HG03066 (cell line): Measurements from ENCODE around the gene OGFR.

ENCODE experiments used
- ATAC-seq: cut with Tn5 transposase; IDR thresholded peaks from one replicate; pipeline ENCODE4 v1.9.1; 2021; ENCODE audit warnings: low read depth; ENCODE audit not compliant: unreplicated experiment

The OGFR gene

DNA sequence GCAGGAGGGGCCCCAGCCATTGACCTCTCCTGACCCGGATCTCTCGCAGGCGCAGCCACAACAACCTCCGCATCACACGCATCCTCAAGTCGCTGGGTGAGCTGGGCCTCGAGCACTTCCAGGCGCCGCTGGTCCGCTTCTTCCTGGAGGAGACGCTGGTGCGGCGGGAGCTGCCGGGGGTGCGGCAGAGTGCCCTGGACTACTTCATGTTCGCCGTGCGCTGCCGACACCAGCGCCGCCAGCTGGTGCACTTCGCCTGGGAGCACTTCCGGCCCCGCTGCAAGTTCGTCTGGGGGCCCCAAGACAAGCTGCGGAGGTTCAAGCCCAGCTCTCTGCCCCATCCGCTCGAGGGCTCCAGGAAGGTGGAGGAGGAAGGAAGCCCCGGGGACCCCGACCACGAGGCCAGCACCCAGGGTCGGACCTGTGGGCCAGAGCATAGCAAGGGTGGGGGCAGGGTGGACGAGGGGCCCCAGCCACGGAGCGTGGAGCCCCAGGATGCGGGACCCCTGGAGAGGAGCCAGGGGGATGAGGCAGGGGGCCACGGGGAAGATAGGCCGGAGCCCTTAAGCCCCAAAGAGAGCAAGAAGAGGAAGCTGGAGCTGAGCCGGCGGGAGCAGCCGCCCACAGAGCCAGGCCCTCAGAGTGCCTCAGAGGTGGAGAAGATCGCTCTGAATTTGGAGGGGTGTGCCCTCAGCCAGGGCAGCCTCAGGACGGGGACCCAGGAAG is 7.7 kb downstream of the OGFR start:
- ATAC-seq, result no peak

DNA sequence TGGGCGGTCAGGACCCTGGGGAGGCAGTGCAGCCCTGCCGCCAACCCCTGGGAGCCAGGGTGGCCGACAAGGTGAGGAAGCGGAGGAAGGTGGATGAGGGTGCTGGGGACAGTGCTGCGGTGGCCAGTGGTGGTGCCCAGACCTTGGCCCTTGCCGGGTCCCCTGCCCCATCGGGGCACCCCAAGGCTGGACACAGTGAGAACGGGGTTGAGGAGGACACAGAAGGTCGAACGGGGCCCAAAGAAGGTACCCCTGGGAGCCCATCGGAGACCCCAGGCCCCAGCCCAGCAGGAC is 8.2 kb downstream of the OGFR start:
- no peak for ATAC-seq

DNA sequence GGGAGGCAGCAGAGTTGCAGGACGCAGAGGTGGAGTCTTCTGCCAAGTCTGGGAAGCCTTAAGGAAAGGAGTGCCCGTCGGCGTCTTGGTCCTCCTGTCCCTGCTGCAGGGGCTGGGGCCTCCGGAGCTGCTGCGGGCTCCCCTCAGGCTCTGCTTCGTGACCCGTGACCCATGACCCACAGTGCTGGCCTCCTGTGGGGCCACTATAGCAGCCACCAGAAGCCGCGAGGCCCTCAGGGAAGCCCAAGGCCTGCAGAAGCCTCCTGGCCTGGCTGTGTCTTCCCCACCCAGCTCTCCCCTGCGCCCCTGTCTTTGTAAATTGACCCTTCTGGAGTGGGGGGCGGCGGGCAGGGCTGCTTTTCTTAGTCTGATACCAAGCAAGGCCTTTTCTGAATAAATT is 9.0 kb downstream of the OGFR start:
- no peak for ATAC-seq

DNA sequence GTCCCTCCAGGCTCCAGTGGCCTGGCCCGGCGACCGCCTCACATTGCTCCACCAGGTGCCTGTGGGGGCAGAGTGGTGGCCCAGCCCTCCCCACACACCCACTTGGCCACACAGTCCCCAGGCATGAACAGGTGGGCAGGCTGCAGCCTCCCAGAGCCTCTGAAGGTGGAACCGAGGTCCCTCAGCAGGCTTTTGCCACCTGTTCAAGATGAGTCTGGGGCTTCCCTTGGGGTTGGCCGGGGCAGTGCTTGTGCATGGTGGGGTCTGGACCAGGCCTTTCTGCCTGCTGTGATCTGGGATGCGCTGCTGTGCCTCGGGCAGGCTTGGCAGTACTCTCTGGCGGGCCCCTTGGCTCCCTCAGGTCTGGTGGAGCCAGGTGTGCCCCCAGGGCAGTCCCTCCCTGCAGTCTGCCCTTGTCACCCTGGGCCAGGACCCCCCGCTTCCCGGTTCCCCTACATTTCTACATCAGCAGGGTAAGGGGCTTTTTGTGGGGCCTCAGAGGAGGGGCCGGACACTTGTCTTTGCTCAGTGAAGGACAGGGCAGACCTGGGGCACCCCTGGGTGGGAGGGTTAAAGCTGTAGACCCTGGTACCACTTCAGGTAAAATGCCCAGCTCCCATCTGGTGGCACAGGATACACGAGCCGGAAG is 9.5 kb downstream of the OGFR start:
- no peak for ATAC-seq

DNA sequence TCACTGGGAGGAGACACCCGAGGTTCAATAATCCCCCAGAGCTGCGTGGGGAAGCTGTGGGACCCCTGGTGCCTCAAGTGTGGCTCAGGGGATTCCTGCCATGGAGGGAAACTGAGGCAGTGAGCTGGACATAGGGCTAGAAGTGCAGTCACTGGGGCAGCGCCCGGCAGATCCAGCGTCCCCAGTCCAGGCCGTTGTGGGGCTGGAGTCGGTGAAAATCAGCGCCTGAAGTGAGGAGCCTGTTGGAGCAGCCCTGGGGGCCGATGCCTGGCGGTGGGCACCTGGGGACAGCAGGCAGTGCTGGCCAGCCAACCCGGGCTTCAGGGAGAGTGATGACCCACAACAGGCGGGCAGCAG is 10.1 kb downstream of the OGFR start:
- ATAC-seq, result no peak

DNA sequence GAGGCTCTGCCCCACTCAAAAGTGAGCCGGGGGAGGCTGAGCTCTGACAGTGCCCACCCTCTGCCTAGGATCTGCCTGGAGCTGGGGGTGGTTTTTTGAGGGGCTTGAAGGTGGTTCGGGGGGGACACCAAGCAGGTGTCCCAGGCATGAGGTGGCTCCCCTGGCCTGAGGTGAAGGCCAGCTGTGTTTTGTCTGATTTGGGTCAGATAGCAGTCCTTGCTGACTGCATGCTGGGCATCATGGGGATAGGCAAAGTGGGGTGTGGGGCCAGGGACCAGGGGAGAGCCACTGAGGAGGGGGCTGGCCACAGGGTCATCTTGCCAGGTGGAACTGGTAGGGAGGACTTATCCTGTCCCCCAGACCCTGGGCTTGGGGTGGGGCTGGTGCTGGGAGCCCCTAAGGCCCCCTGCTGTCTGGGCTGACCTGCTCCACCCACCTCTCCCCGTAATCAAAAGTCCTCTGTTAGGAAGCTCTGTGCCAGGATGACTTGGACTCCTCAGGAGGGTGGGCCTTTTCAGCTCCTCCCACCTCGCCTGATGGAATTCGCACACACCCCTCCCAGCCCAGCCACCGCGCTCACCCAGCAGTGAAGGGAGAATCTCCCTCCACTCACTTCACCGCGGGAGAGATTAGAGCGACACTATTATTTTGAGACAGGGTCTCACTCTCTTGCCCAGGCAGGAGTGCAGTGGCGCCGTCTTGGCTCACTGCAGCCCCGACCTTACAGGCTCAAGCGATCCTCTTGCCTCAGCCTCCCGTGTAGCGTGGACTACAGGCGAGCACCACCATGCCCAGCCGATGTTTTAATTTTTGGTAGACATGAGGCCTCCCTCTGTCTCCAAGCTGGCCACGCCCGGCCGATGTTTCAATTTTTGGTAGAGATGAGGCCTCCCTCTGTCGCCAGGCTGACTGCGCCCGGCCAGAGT is 10.7 kb downstream of the OGFR start:
- ATAC-seq, result no peak

DNA sequence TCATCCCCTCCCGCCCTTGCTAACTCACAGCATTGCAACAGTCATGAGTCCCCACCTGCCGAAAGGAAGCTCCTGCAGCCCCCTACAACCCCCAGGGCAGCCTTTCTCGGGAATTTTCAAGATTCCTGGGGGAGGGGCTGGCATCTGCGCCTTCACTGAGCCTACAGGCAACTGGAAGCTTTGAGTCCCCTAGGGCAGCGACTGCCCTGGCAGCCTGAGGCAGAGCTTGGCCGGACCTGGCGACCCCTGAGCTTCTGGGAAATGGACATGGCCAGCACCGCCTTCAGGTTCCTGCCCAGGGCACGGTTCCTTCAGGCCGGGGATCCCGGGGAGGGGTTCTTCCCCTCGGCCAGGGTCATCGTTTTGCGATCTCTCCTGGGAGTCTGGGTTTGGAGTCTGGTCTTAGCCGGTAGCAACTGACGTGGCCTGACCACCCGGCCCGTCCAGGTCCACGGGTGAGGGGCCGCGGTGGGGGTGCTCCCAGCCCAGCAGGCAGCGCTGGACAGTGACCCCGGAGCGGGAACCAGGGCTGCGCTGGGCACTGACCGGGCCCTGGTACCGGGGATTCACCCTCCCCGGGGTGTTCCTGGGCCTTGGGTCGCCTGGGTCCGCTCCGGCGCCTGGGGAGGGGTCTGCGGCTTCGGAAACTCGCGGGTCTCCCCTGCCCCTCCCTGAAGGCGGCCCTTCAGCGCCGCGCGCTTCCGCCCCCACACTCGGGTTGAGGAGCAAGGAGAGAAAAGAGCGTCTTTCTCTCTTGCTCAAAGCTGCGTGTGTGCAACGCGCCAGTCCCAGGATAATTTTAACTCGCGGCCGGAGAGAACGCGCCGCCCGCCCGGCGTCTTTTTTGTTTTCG is 11.6 kb downstream of the OGFR start:
- no peak for ATAC-seq

DNA sequence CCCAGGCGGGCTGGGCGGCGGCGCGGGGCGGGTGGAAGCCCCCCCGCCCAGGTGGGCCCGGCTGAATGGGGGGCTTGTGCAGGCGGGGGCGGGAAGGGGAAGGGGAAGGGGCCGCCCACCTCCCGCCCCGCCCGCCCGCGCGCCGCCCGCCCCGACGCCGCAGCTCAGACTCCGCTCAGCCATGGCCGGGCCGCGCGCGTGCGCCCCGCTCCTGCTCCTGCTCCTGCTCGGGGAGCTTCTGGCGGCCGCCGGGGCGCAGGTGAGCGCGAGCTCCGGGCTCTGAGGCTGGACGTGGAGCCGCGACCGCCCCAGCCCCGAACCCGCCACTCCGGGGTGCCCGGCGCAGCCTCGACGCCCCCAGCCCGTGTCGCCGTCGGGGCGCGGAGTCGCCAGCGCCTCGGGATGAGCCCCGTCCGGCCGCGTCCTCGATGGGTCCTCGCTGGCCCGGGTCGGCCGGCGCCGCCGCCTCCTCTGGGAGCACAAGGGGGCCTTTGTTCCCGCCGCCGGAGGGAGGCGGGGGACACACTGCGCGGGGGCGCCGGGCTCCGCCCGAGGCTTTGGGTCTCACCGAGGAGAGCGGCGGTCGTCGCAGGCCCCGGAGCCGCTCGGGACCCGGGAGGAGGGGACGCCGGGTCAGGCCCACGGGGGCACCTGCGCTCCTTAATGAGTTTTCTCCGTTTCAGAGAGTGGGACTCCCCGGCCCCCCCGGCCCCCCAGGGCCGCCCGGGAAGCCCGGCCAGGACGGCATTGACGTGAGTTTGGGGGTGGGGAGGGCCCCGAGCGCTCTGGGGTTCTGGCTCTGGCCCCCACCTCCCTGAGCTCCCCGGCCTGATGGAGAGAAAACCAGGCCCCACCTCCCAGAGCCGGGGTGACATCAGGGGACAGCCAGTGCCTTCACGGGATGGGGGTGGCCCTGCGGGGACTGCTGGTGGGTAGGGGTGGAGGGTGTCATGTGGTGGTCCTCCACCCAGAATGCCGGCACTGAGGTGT is 12.5 kb downstream of the OGFR start, which contains the start of gene COL9A3:
Gene COL9A3 (plus strand): TSS at position 167 of the 990 bp plus-strand sequence. CDS start 15 bp downstream, at position 182.
- ATAC-seq, result no peak

DNA sequence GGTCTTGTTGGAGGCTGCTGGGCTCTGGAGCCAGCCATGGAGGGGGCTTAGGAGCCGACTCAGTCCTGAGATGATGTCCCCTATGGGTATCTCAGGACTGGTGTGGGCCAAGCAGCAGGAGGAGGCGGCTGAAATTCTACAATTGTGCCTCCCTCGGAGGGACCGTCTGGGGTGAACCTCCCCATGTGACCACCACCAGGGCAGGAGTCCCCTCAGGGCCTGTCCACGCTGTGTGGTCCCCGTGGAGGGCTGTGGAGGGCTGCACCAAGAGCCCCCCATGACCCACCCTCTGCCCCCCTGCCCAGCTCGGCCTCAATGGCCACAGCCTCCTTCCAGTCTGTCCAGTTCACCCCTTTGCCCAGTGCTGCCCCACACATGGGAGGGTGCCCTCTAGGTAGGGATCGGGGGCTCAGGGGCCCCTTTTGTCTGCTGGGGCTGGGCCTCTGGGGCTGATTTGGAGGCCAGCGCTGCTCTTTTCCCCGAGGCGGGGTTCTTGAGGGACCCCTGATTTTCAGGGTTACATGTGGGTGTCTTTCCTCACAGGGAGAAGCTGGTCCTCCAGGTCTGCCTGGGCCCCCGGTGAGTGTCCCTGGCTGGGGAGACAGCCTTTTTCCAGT is 13.4 kb downstream of the OGFR start:
- no peak for ATAC-seq

DNA sequence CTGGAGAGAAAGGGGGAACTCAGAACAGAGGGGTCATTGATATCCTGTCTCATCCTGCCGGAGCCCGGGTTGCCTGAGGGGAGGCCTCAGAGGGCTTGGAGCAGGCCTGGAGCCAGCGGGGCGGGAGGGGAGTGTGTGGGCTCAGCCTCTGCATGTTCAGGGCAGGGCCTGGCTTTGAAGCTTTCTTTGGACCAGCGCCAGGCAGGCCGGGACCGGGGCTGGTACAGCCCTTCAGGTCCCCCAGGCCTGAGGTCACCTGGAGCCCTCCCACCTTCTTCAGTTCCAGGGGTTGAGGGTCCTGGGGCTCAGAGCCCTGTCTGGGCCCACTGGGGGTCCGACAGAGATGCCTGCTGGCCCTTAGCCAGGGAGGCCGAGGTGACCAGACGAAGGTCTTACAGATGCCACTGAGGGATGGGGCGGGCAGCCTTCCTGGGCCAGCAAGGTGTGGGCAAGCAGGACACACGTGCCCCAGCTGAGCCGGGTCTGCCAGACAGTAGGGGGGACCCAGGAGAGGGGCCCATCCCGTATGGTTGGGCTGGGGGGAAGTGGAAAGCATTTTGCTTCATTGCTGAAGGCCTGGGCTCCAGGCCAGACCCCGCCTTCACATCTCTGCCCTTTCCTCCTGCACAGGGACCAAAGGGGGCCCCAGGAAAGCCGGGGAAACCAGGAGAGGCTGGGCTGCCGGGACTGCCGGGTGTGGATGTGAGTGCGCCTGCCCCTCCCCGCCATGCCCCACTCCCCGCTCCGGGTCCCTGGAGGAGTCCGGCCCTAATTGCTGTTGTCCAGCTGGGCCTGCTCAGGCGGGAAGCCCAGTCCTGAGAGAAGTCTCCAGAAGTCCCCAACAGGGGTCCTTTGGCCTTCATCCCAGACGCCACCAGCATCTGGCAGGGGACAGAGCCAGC is 14.2 kb downstream of the OGFR start:
- no peak for ATAC-seq

DNA sequence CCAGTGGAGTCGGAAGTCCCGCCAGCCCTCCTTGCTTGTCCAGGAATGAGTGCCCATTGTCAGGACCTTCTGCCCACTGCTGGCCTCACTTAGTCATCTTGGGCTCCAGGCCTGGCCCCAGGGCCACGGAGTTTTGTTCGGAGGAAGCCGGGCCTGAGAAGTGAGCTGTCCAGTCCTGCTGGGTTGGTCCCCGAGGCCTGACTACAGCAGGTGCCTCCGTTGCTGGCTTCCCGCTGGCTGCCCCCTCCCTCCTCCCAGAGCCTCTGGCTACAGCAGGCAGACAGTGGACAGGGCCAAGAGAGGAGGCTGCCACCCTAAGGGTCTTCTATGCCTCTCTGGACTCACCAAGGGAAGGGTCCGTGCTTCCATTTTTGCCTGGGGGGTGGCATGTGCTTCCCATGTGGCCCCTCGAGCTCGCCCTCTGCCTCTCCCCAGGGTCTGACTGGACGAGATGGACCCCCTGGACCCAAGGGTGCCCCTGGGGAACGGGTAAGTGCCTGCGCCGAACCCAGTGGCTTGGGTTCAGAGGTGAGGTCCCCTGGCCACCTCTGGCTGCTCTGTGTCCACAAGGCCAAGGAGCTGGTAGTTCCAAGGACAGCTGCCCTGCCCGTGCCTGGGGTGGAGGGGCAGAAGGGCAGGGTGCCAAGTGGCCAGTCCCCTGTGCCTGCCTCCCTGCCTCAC is 15.0 kb downstream of the OGFR start:
- ATAC-seq, result no peak

DNA sequence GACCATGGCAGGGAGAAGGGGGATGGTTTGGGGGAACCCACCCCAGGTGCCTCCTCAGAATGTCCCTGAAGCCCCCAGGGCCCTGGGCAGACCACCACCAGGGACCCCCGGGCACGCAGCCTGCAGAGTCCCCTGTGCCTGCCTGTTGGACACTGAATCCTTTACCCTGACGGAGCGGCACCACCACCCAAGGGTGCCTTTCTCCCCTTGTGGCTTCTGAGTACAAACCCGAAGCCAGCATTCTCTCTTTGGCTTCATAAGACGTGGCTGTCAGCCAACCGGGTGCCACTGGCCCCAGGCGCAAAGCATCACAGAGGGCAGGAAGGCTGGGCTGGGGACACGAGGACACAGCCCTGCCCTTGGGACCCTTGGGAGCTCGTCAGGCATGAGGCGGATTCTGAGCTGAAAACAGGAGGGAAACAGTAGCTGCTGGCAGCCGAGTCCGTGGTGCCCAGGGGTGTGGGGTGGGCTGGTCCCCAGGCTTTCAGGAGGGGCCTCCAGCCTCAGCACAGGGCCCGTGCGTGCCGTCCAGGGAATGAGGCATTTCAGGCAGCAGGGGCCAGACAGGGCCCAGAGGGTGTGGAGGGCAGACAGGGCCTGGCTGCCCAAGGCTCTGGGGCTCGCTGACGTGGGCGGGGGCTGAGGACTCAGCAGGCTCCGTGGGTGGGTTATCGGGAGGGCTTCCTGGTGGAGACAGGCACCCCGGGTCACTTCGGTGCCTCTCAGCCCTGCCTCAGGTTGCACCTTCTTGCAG is 15.8 kb downstream of the OGFR start:
- ATAC-seq, result no peak

DNA sequence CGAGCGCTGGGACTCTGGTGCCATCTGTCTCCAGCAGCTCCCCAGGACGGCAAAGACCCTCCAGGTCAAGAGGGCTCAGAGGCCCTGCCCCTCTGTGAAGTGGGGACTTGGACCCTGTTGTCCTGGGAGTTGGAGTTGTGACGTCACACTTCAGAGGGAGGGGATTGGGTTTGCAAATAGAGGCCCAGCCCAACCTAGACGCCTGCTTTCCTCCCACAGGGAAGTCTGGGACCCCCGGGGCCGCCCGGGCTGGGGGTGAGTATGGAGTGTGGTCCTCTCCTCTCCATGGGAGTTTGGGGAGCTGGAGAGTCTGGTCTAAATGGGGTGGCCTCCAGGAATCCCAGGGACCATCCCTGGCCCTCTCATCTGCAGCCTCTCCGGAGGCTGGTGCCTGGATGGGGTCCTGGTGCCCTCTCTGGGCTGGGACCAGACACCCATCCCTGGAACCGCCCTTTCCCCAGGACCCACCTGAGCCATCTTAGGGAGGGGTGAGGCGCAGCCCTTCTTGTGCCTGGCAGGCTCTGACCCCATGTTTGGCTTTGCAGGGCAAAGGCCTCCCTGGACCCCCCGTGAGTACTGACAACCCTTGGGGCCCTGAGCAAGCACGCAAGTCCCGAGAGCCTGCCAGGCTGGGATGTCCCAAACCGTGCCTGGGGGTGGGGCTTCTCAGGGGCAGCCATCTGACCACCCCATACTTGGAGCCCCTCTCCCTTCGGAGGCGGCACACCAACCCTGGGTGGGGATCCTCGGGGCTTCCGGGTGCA is 16.5 kb downstream of the OGFR start:
- ATAC-seq, result no peak

DNA sequence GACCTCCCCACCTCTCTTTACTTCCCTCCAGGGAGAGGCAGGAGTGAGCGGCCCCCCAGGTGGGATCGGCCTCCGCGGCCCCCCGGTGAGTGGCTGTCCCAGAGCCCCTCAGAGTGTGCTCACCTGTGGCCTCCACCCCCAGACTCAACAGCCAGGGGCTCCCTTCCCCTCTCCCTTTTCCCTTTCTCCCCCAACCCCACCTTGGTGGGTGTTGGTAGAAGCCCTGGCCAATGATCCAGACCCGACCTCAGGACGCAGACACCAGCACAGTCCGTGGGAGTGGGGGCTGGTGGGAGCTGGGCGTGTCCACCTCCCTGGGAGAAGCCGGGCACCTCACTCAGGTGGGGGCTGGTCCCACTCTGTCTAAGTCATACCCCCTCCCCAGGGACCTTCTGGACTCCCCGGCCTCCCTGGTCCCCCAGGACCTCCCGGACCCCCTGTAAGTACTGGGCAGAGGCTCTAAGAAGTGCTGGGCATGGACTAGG is 17.1 kb downstream of the OGFR start:
- ATAC-seq, result no peak

DNA sequence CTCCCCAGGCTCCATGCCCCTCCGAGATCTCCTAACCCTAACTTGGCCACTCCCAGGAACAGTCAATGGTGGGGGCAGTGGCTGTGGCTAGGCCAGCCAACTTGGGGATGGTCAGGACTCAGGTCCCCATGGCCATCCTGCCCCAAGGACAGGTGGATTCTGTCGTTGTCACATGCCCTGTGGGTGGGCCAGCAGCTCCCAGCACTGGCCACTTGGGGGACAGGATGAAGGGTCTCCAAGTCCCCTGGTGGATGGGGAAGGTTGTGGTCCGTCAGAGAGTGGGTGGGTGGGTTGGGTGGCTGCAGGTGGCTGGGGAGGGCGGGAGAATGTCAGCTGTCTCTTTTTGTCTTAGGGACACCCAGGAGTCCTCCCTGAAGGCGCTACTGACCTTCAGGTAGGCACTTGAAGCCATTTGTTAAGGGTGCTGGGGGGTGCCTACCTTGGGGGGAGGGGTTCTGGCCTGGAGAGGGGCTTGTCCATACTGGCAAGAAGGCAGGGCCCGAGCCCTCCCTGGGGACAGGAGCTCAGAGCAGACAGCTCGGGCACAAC is 17.7 kb downstream of the OGFR start:
- no peak for ATAC-seq
